GM23338 (cell line): ENCODE results near the gene TSPAN3. TPM values are rescaled to one million over a fixed set of nuclear protein-coding genes. Genes with fewer than 3 reads are reported as not detected.

Source experiments
- ATAC-seq: fragments of 200-7000 bp; cut with Tn5 transposase; 3 replicates; pipeline ENCODE4 v1.9.1; 2020
- DNase-seq: peaks from one replicate; pipeline ENCODE4 v3.0.0-alpha.2; 2015; ENCODE audit warnings: low spot score
- H2AFZ ChIP-seq: fragments of 200-600 bp; sonication (generic); 2 replicates; pipeline ENCODE4 v1.8.0; 2016; ENCODE audit warnings: antibody characterized with exemption, mild to moderate bottlenecking, moderate library complexity
- H3F3A ChIP-seq: fragments of 200-600 bp; sonication (generic); replicated peaks from 2 replicates; pipeline ENCODE4 v1.8.0; 2017; ENCODE audit warnings: antibody characterized with exemption, mixed run types, low read depth
- H3K27ac ChIP-seq: fragments of 200-600 bp; sonication (generic); 2 replicates; pipeline ENCODE4 v1.6.1; 2016; ENCODE audit warnings: low read depth
- H3K27me3 ChIP-seq: fragments of 200-600 bp; sonication (generic); 2 replicates; pipeline ENCODE4 v1.8.0; 2016; ENCODE audit warnings: mild to moderate bottlenecking, mixed run types, moderate library complexity; ENCODE audit not compliant: insufficient read depth
- H3K36me3 ChIP-seq: fragments of 200-600 bp; sonication (generic); 2 replicates; pipeline ENCODE4 v1.8.0; 2016; ENCODE audit warnings: mild to moderate bottlenecking; ENCODE audit not compliant: insufficient read depth
- H3K4me1 ChIP-seq: fragments of 200-600 bp; sonication (generic); 2 replicates; pipeline ENCODE4 v1.8.0; 2016; ENCODE audit warnings: mild to moderate bottlenecking, moderate library complexity; ENCODE audit not compliant: insufficient read depth
- H3K4me2 ChIP-seq: fragments of 200-600 bp; sonication (generic); 2 replicates; pipeline ENCODE4 v1.7.1; 2017; ENCODE audit warnings: mixed run types
- H3K4me3 ChIP-seq: fragments of 200-600 bp; sonication (generic); 2 replicates; pipeline ENCODE4 v1.6.1; 2016; ENCODE audit warnings: mixed run types
- H3K79me2 ChIP-seq: fragments of 200-600 bp; sonication (generic); replicated peaks from 2 replicates; pipeline ENCODE4 v1.8.0; 2017; ENCODE audit warnings: mild to moderate bottlenecking; ENCODE audit not compliant: insufficient read depth
- H3K9me2 ChIP-seq: fragments of 200-600 bp; sonication (generic); 2 replicates; pipeline ENCODE4 v1.8.0; 2017; ENCODE audit not compliant: insufficient read depth
- H4K20me1 ChIP-seq: fragments of 200-600 bp; sonication (generic); replicated peaks from 2 replicates; pipeline ENCODE4 v1.8.0; 2017; ENCODE audit warnings: mild to moderate bottlenecking; ENCODE audit not compliant: insufficient read depth
- H3K27ac Mint-ChIP-seq: 2 replicates; pipeline ENCODE4 v1.8.0; 2020; ENCODE audit warnings: inconsistent platforms, mild to moderate bottlenecking, moderate library complexity, mixed read lengths
- H3K27me3 Mint-ChIP-seq: 3 replicates; pipeline ENCODE4 v1.8.0; 2022; ENCODE audit warnings: low read depth, mild to moderate bottlenecking, moderate library complexity, mixed read lengths, inconsistent platforms; ENCODE audit not compliant: insufficient read depth, poor library complexity
- H3K36me3 Mint-ChIP-seq: 3 replicates; pipeline ENCODE4 v1.8.0; 2021; ENCODE audit warnings: low read depth, mild to moderate bottlenecking, inconsistent platforms, moderate library complexity, mixed read lengths
- H3K4me1 Mint-ChIP-seq: 3 replicates; pipeline ENCODE4 v1.8.0; 2020; ENCODE audit warnings: mild to moderate bottlenecking, inconsistent platforms, mixed read lengths
- H3K4me3 Mint-ChIP-seq: 3 replicates; pipeline ENCODE4 v1.8.0; 2021; ENCODE audit warnings: moderate library complexity, mild to moderate bottlenecking, inconsistent platforms, mixed read lengths
- H3K9me3 Mint-ChIP-seq: 3 replicates; pipeline ENCODE4 v1.8.0; 2020; ENCODE audit warnings: moderate library complexity, mild to moderate bottlenecking, inconsistent platforms, mixed read lengths
- CREB1 ChIP-seq: fragments of 250-450 bp; sonication (Bioruptor Pico); IDR thresholded peaks from 2 replicates; pipeline ENCODE4 v1.5.0; 2020; ENCODE audit warnings: low read depth, mild to moderate bottlenecking, moderate library complexity
- EZH2 ChIP-seq: fragments of 200-600 bp; sonication (generic); IDR thresholded peaks from one replicate; pipeline ENCODE4 v1.8.0; 2017; ENCODE audit warnings: antibody characterized with exemption, mild to moderate bottlenecking, low read depth; ENCODE audit not compliant: unreplicated experiment
- EZH2phosphoT487 ChIP-seq: fragments of 200-600 bp; sonication (generic); IDR thresholded peaks from one replicate; pipeline ENCODE4 v1.8.1; 2018; ENCODE audit warnings: antibody characterized with exemption; ENCODE audit not compliant: unreplicated experiment
- JUNB ChIP-seq: IDR thresholded peaks from one replicate; pipeline ENCODE4 v1.6.1; 2016; ENCODE audit warnings: antibody characterized with exemption; ENCODE audit not compliant: unreplicated experiment
- NANOG ChIP-seq: IDR thresholded peaks from 2 replicates; pipeline ENCODE4 v1.6.1; 2016; ENCODE audit warnings: antibody characterized with exemption, borderline replicate concordance
- POLR2AphosphoS5 ChIP-seq: IDR thresholded peaks from 2 replicates; pipeline ENCODE4 v1.6.1; 2016; ENCODE audit warnings: antibody characterized with exemption, low read depth
- STAT1 ChIP-seq: IDR thresholded peaks from one replicate; pipeline ENCODE4 v1.6.1; 2016; ENCODE audit warnings: antibody characterized with exemption; ENCODE audit not compliant: unreplicated experiment
- ZNF114 ChIP-seq: fragments of 250-450 bp; sonication (Bioruptor Pico); IDR thresholded peaks from 2 replicates; pipeline ENCODE4 v1.5.0; 2020; ENCODE audit warnings: mild to moderate bottlenecking, moderate library complexity
- ZNF331 ChIP-seq: fragments of 250-450 bp; sonication (Bioruptor Pico); IDR thresholded peaks from 2 replicates; pipeline ENCODE4 v1.5.0; 2020; ENCODE audit warnings: low read depth, mild to moderate bottlenecking, moderate library complexity
- polyA plus RNA-seq: library from polyadenylated mRNA; unstranded; fragments of >200 nt; fragmentation: Nextera tagmentation; extraction: Ambion mirVana; gene quantifications from 2 replicates; pipeline ENCODE4 v1.2.1, GENCODE V29; 2016
- total RNA-seq: library from RNA; depleted of rRNA; stranded (reverse); fragments of >200 nt; shearing (Covaris generic); gene quantifications from 2 replicates; pipeline ENCODE4 v1.2.3, GENCODE V29; 2014
- TF ChIP-seq, protein P1 (sequence below): IDR thresholded peaks from one replicate; pipeline ENCODE4 v1.6.1; 2018; ENCODE audit warnings: antibody characterized with exemption; ENCODE audit not compliant: unreplicated experiment
- TF ChIP-seq, protein P2 (sequence below), 2 experiments: fragments of 200-600 bp in 1 of 2; sonication (generic) in 1 of 2; conservative IDR thresholded peaks; 2 replicates each; pipeline versions ENCODE4 v1.5.1 to v1.6.1; 2016 to 2017; ENCODE audit warnings: antibody characterized with exemption in 2 of 2, low read depth in 2 of 2, mild to moderate bottlenecking in 2 of 2, moderate library complexity in 1 of 2
- TF ChIP-seq, protein P3 (sequence below): IDR thresholded peaks from 2 replicates; pipeline ENCODE4 v1.6.1; 2016; ENCODE audit warnings: antibody characterized with exemption
- TF ChIP-seq, protein P4 (sequence below): fragments of 250-450 bp; sonication (Bioruptor Pico); IDR thresholded peaks from 2 replicates; pipeline ENCODE4 v1.5.0; 2020; ENCODE audit warnings: mild to moderate bottlenecking, moderate library complexity

TSPAN3 gene
- total and polyA plus RNA-seq, 2 experiments from 2014 or later: 72.5 to 159 TPM

DNA sequence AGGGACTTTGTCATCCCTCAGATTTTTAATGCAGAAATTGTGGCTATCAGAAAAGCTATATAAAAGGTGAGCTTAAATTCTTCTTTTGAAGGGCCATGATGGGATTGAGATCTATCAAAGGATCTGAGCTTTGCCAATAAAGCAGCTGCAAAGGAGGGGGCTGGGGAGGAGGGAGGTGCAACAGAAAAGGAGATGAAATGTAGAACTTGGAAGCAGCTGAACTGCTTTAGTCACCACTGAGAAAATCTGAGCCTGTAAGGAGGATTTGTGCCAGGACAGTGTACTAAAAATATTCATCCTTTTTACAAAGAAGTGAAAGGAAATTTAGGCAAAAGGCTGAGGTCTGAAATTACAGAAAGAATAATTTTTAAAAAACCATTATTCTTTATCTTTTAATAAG lies 10.4 kb downstream of the TSPAN3 start:
- Mint-ChIP-seq H3K27ac (no peak overlapping the region), H3K4me1 (peaks cover 52% of the 10 kb centered on the region), H3K27me3 (no peaks in the 10 kb centered on the region), H3K9me3 (no peaks in the 10 kb centered on the region), H3K36me3 (no peaks in the 10 kb centered on the region; the same call in 2 of the 3 replicates), H3K4me3 (no peak overlapping the region)
- DNase-seq: no peak
- H3K4me1 ChIP-seq: peaks cover 25% of the 10 kb centered on the region
- no peak for ATAC-seq
- TF ChIP-seq STAT1 (no peak), JUNB (no peak), CREB1 (CRISPR knock-in tag) (no peak), POLR2AphosphoS5 (no peak), EZH2phosphoT487 (no peak), ZNF331 (CRISPR knock-in tag) (no peak), ZNF114 (CRISPR knock-in tag) (no peak), NANOG (no peak), EZH2 (no peak)
- TF ChIP-seq, protein P1, sequence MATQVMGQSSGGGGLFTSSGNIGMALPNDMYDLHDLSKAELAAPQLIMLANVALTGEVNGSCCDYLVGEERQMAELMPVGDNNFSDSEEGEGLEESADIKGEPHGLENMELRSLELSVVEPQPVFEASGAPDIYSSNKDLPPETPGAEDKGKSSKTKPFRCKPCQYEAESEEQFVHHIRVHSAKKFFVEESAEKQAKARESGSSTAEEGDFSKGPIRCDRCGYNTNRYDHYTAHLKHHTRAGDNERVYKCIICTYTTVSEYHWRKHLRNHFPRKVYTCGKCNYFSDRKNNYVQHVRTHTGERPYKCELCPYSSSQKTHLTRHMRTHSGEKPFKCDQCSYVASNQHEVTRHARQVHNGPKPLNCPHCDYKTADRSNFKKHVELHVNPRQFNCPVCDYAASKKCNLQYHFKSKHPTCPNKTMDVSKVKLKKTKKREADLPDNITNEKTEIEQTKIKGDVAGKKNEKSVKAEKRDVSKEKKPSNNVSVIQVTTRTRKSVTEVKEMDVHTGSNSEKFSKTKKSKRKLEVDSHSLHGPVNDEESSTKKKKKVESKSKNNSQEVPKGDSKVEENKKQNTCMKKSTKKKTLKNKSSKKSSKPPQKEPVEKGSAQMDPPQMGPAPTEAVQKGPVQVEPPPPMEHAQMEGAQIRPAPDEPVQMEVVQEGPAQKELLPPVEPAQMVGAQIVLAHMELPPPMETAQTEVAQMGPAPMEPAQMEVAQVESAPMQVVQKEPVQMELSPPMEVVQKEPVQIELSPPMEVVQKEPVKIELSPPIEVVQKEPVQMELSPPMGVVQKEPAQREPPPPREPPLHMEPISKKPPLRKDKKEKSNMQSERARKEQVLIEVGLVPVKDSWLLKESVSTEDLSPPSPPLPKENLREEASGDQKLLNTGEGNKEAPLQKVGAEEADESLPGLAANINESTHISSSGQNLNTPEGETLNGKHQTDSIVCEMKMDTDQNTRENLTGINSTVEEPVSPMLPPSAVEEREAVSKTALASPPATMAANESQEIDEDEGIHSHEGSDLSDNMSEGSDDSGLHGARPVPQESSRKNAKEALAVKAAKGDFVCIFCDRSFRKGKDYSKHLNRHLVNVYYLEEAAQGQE: no peak
- TF ChIP-seq, protein P2, sequence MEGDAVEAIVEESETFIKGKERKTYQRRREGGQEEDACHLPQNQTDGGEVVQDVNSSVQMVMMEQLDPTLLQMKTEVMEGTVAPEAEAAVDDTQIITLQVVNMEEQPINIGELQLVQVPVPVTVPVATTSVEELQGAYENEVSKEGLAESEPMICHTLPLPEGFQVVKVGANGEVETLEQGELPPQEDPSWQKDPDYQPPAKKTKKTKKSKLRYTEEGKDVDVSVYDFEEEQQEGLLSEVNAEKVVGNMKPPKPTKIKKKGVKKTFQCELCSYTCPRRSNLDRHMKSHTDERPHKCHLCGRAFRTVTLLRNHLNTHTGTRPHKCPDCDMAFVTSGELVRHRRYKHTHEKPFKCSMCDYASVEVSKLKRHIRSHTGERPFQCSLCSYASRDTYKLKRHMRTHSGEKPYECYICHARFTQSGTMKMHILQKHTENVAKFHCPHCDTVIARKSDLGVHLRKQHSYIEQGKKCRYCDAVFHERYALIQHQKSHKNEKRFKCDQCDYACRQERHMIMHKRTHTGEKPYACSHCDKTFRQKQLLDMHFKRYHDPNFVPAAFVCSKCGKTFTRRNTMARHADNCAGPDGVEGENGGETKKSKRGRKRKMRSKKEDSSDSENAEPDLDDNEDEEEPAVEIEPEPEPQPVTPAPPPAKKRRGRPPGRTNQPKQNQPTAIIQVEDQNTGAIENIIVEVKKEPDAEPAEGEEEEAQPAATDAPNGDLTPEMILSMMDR (conservative IDR thresholded peaks at IDR 0.05; ENCODE audit: low read depth in 2 of 2): no peak
- TF ChIP-seq, protein P3, sequence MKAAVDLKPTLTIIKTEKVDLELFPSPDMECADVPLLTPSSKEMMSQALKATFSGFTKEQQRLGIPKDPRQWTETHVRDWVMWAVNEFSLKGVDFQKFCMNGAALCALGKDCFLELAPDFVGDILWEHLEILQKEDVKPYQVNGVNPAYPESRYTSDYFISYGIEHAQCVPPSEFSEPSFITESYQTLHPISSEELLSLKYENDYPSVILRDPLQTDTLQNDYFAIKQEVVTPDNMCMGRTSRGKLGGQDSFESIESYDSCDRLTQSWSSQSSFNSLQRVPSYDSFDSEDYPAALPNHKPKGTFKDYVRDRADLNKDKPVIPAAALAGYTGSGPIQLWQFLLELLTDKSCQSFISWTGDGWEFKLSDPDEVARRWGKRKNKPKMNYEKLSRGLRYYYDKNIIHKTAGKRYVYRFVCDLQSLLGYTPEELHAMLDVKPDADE: no peak
- TF ChIP-seq, protein P4, sequence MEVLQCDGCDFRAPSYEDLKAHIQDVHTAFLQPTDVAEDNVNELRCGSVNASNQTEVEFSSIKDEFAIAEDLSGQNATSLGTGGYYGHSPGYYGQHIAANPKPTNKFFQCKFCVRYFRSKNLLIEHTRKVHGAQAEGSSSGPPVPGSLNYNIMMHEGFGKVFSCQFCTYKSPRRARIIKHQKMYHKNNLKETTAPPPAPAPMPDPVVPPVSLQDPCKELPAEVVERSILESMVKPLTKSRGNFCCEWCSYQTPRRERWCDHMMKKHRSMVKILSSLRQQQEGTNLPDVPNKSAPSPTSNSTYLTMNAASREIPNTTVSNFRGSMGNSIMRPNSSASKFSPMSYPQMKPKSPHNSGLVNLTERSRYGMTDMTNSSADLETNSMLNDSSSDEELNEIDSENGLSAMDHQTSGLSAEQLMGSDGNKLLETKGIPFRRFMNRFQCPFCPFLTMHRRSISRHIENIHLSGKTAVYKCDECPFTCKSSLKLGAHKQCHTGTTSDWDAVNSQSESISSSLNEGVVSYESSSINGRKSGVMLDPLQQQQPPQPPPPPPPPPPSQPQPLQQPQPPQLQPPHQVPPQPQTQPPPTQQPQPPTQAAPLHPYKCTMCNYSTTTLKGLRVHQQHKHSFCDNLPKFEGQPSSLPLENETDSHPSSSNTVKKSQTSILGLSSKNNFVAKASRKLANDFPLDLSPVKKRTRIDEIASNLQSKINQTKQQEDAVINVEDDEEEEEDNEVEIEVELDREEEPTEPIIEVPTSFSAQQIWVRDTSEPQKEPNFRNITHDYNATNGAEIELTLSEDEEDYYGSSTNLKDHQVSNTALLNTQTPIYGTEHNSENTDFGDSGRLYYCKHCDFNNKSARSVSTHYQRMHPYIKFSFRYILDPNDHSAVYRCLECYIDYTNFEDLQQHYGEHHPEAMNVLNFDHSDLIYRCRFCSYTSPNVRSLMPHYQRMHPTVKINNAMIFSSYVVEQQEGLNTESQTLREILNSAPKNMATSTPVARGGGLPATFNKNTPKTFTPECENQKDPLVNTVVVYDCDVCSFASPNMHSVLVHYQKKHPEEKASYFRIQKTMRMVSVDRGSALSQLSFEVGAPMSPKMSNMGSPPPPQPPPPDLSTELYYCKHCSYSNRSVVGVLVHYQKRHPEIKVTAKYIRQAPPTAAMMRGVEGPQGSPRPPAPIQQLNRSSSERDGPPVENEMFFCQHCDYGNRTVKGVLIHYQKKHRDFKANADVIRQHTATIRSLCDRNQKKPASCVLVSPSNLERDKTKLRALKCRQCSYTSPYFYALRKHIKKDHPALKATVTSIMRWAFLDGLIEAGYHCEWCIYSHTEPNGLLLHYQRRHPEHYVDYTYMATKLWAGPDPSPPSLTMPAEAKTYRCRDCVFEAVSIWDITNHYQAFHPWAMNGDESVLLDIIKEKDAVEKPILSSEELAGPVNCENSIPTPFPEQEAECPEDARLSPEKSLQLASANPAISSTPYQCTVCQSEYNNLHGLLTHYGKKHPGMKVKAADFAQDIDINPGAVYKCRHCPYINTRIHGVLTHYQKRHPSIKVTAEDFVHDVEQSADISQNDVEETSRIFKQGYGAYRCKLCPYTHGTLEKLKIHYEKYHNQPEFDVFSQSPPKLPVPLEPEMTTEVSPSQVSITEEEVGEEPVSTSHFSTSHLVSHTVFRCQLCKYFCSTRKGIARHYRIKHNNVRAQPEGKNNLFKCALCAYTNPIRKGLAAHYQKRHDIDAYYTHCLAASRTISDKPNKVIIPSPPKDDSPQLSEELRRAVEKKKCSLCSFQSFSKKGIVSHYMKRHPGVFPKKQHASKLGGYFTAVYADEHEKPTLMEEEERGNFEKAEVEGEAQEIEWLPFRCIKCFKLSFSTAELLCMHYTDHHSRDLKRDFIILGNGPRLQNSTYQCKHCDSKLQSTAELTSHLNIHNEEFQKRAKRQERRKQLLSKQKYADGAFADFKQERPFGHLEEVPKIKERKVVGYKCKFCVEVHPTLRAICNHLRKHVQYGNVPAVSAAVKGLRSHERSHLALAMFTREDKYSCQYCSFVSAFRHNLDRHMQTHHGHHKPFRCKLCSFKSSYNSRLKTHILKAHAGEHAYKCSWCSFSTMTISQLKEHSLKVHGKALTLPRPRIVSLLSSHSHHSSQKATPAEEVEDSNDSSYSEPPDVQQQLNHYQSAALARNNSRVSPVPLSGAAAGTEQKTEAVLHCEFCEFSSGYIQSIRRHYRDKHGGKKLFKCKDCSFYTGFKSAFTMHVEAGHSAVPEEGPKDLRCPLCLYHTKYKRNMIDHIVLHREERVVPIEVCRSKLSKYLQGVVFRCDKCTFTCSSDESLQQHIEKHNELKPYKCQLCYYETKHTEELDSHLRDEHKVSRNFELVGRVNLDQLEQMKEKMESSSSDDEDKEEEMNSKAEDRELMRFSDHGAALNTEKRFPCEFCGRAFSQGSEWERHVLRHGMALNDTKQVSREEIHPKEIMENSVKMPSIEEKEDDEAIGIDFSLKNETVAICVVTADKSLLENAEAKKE (CRISPR knock-in tag): no peak
- peaks cover 21% of the 10 kb centered on the region for H4K20me1 ChIP-seq
- no peak overlapping the region for H3K4me2 ChIP-seq
- no peak overlapping the region for H3K4me3 ChIP-seq
- H3K36me3 ChIP-seq: no peaks in the 10 kb centered on the region
- no peak overlapping the region for H2AFZ ChIP-seq
- peaks cover 78% of the 10 kb centered on the region for H3K79me2 ChIP-seq
- H3K27ac ChIP-seq: no peak overlapping the region
- H3K27me3 ChIP-seq: no peaks in the 10 kb centered on the region
- H3F3A ChIP-seq: no peaks in the 10 kb centered on the region
- H3K9me2 ChIP-seq: no peaks in the 10 kb centered on the region
